Activated CD4-positive, alpha-beta T cell treated with anti-CD3 and anti-CD28 coated beads, Interleukin-2, Interleukin-4, amounts not matched to agents 100 ng/mL and 50 ng/mL, durations not matched to agents 16 hours and 8 hours (primary cell): ENCODE results near the gene LRRC75A.
"Not testable (repeated sequence)": the region's sequence is repeated elsewhere in the genome, so short reads cannot be mapped to it uniquely, and the experiment has no call there.

Source experiments
- DNase-seq: peaks from one replicate; pipeline ENCODE4 v3.0.0-alpha.2; 2020; ENCODE audit warnings: low spot score

LRRC75A gene

DNA sequence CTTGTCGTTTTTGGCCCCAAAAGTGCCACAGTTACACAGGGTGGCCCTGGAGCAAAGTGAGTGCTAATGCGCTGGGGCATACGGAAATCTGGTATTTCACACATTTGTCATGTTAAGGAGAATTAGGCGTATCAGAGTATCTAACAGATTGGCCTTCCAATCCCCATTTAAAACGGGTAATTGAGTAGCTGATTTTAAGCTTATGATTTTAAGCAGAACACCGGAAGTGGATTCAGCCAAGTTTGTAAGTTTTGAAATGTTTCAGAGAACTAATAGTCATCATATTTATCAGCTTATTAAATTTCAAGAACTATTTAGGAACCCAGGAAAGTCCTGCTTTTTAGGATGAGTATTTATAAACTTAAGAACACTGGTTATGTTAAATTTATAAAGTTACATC lies 19.5 kb downstream of the LRRC75A start:
- DNase-seq: no peak

DNA sequence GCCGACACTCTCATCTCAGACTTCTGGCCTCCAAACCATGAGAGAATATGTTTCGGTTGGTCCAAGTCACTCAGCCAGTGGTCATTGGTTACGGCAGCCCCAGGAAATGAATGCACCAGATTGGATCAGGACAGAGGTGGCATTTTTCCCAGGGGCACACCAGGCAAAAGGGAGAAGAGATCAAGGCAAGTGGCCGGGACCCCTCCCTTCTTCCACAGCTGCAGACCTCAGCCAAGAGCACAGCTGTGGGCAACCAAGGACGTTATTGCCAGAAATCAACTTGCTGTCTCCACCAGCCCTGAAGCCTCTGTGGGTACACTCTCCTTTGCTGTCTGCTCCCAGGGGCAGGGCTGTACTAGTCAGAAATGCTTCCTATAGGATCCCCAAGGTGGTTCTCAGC lies 20.7 kb downstream of the LRRC75A start:
- no peak for DNase-seq

DNA sequence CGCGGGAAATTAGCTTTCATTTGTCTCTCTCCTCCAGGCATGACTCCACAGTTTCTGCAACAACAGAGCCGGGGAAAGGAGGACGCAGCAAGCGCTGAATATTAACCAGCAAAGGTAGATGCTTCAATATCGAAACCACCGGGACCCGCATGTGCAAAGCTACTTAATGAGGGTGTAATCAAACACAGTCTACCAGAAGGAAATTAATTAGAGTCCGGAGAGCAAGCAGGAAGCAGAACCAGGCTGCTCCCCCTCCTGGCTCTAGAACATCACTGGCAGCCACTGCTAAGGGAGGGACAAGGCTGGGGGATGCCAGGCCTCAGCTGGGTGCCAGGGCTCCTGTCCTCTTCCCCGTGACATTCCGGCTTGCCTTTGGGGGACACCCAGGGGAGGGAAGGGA lies 21.7 kb downstream of the LRRC75A start:
- DNase-seq: no peak

DNA sequence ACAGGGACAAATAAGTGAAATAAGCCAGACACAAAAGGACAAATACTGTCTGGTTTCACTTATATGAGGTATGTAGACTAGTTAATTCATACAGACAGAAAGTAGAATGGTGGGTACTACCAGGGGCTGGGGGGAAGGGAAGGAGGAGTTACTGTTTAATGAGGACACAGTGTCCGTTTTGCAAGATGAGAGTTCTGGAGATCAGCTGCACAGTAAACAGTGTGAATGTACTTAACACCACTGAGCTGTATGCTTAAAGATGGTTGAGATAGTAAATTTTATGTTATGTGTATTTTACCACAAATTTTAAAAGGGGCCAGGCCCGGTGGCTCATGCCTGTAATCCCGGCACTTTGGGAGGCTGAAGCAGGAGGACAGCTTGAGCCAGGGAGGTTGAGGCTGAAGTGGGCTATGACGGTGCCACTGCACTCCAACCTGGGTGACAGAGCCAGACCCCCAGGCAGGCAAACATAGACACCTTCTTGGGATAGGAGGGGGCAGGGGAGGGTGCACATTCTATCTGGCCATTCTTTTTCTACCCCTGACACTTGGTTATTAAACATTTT lies 23.5 kb downstream of the LRRC75A start:
- no peak for DNase-seq

DNA sequence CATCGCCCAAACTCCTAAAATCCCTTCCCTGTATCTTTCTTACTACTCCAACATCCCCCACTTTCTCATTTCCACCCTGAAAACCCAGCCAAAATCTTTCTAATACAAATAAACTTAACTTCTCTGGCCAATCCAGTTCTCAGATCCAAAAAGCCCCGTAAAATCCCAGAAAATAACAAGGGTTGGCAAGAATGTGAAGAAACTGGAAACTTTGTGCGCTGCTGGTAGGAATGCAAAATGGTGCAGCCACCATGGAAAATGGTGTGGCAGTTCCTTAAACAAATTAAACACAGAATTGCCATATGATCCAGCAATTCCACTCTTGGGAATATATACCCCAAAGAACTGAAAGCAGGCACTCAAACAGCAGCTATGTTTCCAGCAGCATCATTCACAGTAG lies 24.1 kb downstream of the LRRC75A start:
- DNase-seq: no peak

DNA sequence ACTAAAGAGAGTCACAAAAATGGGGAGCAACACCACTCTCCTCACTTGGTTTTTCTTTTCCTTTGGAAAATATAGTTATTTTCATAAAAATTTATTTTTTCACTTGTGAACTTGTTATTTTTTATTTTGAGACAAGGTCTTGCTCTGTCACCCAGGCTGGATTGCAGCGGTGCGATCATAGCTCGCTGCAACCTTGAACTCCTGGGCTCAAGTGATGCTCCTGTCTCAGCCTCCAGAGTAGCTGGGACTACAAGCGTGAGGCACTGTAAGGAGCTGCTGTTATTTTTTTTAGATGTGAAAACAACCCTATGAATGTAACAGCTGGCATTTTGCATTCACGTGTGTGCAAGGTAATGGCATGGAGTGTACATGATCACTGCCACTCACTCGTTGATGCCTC lies 24.9 kb downstream of the LRRC75A start:
- no peak for DNase-seq

DNA sequence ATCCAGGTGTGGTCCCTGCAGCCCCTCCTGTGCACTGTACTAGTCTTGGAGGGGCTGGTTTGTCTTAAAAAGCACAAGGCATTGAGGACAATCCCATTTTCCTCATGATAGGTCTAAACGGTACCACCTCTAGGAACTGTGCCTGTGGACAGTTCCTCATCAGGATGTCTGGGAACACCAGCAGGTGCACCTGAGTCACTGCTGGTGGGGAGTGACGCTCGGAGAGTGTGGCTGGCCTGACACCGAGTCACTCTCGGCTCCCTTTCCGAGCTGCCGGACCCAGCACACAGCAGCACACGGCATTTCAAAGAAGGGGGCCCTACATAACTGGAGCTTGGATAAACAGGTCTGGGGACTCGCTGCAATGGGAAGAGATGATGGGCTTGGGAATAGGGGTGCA lies 25.6 kb downstream of the LRRC75A start:
- no peak for DNase-seq

DNA sequence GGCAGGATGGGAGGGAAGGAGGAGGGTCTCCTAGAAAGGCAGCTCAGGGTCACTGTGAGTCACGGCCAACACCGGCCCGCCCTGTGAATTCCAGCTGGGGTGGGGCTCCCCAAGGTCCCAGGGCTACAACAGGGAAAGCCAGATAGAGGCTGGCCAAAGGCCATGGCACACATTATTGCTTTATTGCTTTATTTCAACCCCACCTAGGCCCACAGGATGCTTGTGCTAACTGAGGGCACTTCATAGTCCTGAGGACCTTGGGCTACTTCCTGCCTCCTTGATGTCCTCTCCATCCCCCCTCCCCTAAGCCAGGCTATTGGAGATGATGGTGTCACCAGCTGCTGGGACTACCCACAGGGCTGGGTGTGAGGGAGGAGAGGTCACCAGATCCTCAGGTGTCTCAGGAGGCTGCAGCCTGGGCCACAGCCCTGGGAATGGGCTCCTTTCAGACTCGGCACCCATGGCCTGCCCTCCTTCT lies 26.1 kb downstream of the LRRC75A start:
- no peak for DNase-seq

DNA sequence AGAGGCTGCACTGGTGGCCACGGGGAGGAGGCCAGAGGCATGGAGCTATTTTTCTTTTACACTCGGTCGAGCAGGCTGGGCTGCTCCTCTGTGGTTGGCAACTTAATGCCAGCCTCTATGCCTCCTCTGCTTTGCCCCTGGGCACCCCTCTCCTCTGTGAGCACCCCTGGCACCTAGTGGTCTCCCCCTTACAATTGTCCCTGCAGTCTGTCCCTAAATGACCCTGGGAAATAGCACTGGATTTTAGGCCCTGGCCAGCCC lies 27.0 kb downstream of the LRRC75A start:
- DNase-seq: no peak

DNA sequence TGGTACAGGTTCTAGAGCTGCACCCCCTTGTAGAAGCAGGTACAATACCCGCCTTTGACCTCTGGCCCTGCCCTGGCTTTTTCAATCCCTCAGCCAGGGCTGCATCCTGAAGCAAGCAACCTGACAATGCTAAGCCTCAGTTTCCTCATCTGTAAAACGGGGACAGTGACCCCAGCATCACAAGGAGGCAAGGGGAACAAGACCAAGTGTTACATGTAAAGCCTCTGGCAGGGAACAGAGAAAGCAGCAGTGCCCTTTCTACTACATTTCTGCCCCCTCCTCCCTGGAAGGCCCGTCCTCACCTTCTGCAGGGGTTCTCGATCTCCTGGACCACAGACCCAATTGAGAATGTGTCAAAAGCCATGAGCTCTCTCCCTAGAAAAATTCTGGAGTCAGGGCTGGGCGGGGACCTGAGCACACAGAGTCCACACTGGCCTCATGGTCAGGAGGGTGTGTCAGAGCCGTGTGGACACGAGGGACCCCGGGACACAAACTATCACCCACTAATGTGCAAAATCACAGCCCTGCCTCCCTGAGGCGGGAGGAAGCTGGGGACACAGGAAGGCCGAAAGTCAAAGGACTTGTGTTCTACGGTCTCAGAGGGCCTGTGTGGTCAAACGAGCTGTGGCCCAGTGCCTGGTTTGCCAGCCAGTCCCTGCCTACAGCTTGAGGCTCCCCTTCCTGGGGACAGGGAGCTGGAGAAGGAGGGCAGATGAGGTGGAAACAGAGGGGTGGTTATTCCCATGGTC lies 27.5 kb downstream of the LRRC75A start:
- DNase-seq: no peak

DNA sequence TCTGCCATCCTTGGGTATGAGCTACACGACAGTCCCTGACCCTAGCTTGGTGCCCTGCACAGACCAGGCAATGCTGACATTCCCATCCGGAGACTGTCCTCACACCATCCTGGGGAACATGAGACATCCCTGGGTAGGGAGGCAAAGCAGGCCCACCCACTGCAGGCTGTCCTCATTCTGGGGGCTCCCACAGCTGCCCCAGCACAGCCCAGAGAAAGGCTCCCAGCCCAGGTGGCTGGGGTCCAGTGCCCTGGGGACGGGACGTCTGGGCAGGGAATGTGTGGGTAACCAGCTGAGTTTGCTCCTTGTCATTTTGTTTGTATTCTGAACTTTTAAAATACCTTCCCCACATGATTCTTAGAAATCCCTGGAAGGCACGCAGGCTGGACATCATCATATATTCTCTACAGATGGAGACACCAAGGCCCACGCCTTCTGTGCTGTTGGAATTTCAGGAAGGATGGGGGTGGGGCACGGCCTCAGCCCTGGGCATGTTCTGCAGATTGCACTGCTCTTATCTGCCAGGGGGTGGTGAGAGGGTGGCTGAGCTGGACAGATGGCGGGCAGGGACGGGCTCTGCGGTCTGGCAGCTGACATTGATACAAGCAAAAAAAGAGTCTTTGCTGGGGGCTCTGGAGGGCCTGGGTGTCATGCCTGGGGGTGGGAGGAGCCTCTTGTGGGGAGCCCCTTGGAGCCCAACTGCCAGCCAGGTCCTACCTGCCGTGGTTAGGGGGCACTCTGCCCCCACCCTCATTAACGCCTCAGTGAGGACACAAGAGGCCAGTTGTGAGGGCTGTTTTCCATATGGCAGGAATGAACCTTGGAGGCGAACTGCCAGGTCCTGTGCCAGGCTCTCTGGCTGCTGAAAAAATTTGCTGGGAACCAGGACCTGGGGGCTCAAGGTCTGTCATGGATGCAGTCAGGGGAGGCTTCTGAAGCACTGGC lies 28.4 kb downstream of the LRRC75A start:
- DNase-seq: no peak

DNA sequence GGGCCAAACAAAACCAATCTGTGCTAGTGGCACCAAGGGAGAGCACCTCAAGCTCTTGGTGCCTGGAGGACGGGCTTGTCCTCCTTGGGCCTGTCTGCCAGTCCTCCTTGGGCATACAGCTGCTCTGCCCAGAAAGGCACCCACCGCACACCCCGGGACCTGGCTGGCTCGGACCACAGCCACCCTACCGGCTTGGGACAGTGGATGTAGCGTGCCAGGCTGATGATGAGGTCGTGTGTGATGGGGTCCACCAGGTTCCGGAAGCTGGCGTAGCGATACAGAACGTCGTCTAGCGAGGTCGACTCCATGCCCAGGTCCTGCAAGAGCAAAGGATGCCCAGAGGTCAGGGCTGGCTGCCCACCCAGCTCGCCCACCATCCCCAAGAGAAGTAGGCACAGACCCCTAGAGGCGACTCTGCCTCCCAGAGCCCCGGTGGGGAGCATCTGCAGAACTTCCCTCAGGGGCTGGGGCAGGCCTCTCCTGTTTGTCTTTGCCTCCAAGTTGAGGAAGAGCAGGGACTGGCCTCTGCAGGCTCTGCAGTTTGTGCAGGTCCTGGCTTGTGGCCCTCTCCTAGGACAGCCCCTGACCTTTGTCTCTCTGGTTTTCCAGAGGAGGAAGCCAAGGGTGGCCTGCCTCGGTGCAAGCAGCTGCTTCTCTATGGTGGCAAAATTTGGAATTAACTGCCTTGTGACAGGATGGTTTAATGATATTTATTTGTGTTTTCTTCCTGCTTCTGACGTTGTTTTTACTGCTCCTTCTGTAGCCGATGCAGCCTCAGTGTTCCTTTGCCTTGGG lies 29.7 kb downstream of the LRRC75A start:
- DNase-seq: no peak

DNA sequence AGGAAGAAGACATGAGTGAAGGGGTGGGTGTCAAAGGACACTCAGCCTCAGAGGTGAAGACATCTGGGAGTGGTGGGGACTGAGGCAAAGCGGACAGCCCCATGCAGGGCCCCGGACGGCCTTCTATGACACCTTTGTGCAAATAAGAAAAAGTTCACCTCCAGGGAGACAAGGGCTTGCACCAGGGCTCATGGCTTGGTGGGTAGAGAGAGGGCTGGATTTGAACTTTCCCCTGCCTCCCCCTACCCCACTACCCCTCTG lies 30.5 kb downstream of the LRRC75A start:
- DNase-seq: no peak

DNA sequence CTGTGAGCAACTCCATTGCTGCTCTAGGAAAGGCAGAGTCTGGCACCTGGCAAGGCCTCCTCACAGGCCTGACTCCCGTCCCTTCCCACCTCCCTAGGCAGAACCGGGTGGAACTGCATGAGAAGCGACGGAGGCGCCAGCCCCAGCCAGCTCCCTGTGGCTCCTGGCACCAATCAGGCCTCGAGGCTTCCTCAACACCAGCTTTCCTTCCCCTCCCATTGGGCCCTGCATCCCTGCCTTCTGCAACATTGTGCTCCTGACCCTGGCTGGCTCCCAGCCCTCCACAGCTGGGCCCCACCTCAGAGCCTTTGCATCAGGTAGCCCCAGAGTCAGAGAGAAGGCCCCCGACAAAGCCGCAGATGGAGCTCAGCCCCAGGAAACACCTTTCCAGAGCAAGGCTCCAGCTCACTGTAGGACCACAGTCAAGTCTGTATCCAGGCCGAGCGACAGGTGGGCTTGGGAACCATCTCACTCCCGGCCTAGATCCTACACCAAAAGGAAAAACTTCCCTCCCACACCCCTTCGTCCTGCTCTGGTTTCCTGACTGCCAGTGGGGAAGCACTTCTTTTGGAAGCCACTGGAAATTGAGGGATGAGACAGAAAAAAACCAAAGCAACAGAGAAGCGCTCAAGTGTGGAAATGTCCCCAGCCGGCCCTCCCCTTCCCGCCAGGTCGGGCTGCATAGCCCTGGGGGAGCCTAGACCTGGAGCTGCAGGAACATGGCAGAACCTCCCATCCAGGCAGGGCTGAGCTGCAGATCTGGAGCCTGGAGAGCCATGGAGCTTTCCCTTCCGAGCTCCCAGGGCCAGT lies 31.0 kb downstream of the LRRC75A start:
- DNase-seq: no peak

DNA sequence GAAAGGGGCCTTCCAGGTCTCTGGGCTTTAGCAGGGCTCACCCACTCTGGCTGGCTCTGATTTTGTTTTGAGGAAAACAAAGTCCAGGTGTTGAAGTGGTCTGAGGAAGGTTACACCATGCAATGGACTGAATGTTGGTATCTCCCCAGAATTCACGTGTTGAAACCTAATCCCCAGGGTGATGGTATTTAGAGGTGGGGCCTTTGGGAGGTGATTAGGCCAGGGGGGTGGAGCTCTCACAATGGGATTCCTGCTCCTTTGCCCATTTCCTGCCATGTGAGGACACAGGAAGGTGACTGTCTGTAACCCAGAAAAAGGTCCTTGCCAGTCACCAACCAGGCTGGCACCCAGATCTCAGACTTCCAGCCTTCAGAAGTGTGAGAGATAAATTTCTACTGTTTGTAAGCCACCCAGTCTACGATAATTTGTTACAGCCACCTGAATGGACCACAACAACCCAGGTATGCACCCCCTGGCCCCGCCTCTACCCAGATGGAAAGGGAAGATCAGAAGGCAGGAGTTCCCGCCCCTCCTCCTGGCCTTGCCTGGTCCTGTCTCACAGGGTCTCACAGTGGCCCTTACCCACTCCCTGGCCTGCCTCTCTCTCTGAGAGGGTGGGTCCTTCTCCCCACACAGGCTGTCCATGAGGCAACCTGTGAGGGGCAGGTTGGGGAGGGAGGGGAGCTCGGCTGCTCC lies 32.0 kb downstream of the LRRC75A start:
- DNase-seq: no peak

DNA sequence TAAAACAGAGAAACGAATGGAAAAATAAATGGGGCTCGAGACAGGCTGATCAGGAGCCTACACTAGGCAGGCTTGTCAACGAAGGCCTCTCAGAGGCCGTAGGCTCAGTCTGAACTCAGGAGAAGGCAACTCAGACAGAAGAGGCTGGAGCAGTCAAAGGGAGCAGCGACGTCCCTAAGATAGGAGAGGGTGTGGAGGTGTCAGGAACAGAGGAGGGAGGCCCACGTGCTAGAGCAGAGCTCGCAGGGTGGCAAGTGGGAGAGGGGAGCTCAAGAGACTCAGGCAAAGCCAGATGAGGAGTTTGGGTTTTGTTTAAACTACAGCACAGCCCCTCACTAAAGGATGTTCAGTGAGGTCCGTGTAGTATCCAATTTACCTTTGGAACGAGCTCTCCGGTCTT lies 32.7 kb downstream of the LRRC75A start:
- no peak for DNase-seq

DNA sequence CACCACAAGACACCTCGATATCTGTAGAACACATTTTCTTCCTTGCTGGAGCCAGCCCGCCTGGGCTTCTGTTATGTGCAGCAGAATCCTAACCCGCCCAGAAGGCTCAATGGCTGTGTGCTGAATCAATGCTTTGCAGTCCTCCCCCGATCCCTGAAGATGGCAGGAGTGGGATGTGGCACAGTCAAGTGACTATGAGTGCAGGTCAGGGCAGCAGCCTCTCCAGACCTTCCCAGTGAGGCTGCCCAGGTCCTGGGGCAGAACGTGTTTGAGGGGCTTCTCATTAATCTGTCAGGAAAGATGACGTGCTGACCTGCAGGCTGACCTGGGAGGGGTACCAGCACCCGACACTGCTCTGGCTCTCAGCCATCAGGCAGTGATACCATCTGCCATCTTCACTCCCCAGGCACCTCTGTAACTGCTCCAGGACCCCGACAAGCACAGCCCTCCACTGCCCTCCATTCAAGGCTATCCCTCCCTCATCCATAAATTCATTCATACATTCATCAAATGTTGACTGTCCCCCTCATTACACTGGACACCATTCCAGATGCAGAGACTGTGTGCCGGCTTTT lies 35.2 kb downstream of the LRRC75A start:
- no peak for DNase-seq

DNA sequence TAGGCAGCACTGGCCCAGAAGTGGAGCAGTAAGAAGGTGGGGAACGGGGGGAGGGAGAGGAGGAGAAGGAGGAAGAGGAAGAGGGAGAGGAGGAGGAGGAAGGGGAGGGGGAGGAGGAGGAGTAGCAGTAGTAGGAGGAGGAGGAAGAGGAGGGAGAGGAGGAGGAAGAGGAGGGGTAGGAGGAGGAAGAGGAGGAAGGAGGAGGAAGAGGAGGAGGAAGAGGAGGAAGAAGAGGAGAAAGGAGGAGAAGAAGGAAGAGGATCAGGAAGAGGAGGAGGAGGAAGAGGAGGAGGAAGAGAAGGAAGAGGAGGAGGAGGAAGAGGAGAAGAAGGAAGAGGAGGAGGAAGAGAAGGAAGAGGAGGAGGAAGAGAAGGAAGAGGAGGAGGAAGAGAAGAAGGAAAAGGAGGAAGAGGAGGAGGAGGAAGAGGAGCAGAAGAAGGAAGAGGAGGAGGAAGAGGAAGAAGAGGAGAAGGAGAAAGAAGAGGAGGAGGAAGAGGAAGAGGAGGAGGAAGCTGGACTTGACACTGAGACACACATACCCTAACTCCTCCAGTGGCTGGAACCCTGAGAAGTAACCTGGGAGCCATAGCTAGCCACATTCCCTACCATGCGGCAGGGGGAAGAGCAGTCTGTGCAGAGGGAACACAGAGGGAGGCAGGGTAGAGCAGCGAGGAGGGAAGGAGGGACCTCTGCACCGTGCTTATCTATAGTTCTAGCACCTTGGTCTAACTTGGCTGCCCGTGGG lies 35.8 kb downstream of the LRRC75A start:
- no peak for DNase-seq

DNA sequence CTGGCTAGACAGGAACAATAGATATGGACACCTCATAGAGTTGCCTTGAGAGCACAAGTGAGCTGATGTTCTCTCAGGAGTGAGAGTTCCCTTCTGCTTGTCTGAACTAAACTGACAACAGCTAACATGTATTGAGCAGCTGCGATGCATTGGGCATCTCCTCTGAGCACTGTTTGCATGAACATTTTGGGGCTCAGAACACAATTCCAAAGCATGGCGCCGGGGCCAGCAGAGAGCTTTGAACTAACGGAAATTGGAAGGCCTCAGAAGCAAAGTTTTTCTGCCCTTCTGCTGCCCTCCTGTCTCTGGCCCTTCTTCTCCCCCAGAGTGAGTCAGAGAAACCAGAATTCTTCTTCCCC lies 38.5 kb downstream of the LRRC75A start:
- DNase-seq: no peak

DNA sequence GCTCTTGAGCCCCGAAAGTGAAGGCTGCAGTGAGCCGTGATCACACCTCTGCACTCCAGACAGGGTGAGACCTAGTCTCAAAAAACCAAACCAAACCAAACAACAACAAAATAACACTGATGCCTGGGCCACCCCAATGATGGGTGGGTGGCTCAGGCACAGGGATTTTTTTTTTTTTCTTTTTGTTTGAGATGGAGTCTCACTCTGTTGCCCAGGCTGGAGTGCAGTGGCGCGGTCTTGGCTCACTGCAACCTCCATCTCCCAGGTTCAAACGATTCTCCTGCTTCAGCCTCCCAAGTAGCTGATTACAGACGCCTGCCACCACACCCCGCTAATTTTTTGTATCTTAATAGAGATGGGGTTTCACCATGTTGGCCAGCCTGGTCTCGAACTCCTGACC lies 39.7 kb downstream of the LRRC75A start:
- not testable (repeated sequence) for DNase-seq
